Measurements from ENCODE around the gene RPS16.

The RPS16 gene

GRCh38 chr19:39390751-39391437 lies 44.9 kb downstream of the RPS16 start, which contains the start of the genes MED29 and PAF1 (continued):
- TF ChIP-seq PRDM4 (tag by site-specific recombination; IDR thresholded peaks at IDR 0.05) (peak; percentile 73), GLIS2 (tag by site-specific recombination; IDR thresholded peaks at IDR 0.05) (peak; percentile 97), ZNF341 (tag by site-specific recombination; IDR thresholded peaks at IDR 0.05; ENCODE audit: low read depth) (peak; percentile 67; the same call in 1 of the 2 replicates), ZNF146 (tag by site-specific recombination; IDR thresholded peaks at IDR 0.05) (peak; percentile 51; the same call in 1 of the 2 replicates), BCL11B (tag by site-specific recombination; IDR thresholded peaks at IDR 0.05; ENCODE audit: low read depth) (peak; percentile 61; the same call in 1 of the 2 replicates), ZNF239 (tag by site-specific recombination; IDR thresholded peaks at IDR 0.05) (peak; percentile 91), ZBTB21 (tag by site-specific recombination; IDR thresholded peaks at IDR 0.05) (peak; percentile 95), SCRT2 (tag by site-specific recombination; IDR thresholded peaks at IDR 0.05) (peak; percentile 100), ZNF777 (tag by site-specific recombination; IDR thresholded peaks at IDR 0.05; ENCODE audit: borderline replicate concordance) (peak; percentile 96; the same call in 1 of the 2 replicates), ZNF335 (tag by site-specific recombination; conservative IDR thresholded peaks at IDR 0.05) (peak; percentile 100), ZNF16 (tag by site-specific recombination; IDR thresholded peaks at IDR 0.05; ENCODE audit: low read depth) (no peak)

GRCh38 chr19:39390451-39390750 lies 45.3 kb downstream of the RPS16 start:
- peak overlapping the region; percentile 68 for H3K4me3 ChIP-seq (ENCODE audit: low read depth, low read length)
- POLR2A ChIA-PET: interaction anchor here (0.6 to 5.3 kb wide), 29 partner anchors 8 to 268 kb away, joined by 3 to 175 read pairs (median 5); partner anchors contain the start of genes EID2B, PAK4, PLEKHG2 and RPS16
- H3K36me3 ChIP-seq (ENCODE audit: control insufficient read depth in 2 of 2, insufficient read depth in 1 of 2, low read length in 2 of 2): peaks cover 62 to 69% of the 10 kb centered on the region in 2 experiments
- H3K9me3 ChIP-seq (ENCODE audit: control insufficient read depth, insufficient read depth, low read depth, low read length): no peaks in the 10 kb centered on the region
- H3K4me1 ChIP-seq (ENCODE audit: control insufficient read depth, insufficient read depth, low read length): peaks cover 21% of the 10 kb centered on the region
- CTCF ChIA-PET: interaction anchor here (0.6 to 2.5 kb wide), 11 partner anchors 13 to 460 kb away, joined by 3 to 29 read pairs (median 4); partner anchors contain the start of genes PLEKHG2, SAMD4B and SARS2
- peak overlapping the region; percentile 97 for H3K27ac ChIP-seq (ENCODE audit: extremely low read depth, low read depth, low read length)
- TF ChIP-seq ZBTB20 (tag by site-specific recombination; IDR thresholded peaks at IDR 0.05) (no peak), ATF2 (tag by site-specific recombination; IDR thresholded peaks at IDR 0.05; ENCODE audit: low read depth) (peak; percentile 98), ZNF132 (tag by site-specific recombination; IDR thresholded peaks at IDR 0.05; ENCODE audit: borderline replicate concordance) (no peak), ZNF280D (tag by site-specific recombination; IDR thresholded peaks at IDR 0.05) (no peak), ZNF776 (tag by site-specific recombination; IDR thresholded peaks at IDR 0.05; ENCODE audit: borderline replicate concordance) (no peak), ZNF692 (tag by site-specific recombination; IDR thresholded peaks at IDR 0.05) (no peak), ZNF10 (tag by site-specific recombination; IDR thresholded peaks at IDR 0.05) (no peak), TSHZ1 (tag by site-specific recombination; IDR thresholded peaks at IDR 0.05; ENCODE audit: borderline replicate concordance) (no peak; the same call in 1 of the 2 replicates), SP2 (tag by site-specific recombination; IDR thresholded peaks at IDR 0.05) (no peak), ZNF704 (tag by site-specific recombination; IDR thresholded peaks at IDR 0.05) (no peak), ZNF112 (tag by site-specific recombination; IDR thresholded peaks at IDR 0.05) (no peak)
